Ramos (cell line): ENCODE results near the gene ASPSCR1.

Experiments
- in situ Hi-C: fragments of 300-500 bp; cut with MboI; formaldehyde crosslinking; loops from one replicate; pipeline ENCODE4 v1.14.3; 2022; ENCODE audit warnings: low sequenced_read_pairs; ENCODE audit not compliant: unreplicated experiment

The ASPSCR1 gene

DNA sequence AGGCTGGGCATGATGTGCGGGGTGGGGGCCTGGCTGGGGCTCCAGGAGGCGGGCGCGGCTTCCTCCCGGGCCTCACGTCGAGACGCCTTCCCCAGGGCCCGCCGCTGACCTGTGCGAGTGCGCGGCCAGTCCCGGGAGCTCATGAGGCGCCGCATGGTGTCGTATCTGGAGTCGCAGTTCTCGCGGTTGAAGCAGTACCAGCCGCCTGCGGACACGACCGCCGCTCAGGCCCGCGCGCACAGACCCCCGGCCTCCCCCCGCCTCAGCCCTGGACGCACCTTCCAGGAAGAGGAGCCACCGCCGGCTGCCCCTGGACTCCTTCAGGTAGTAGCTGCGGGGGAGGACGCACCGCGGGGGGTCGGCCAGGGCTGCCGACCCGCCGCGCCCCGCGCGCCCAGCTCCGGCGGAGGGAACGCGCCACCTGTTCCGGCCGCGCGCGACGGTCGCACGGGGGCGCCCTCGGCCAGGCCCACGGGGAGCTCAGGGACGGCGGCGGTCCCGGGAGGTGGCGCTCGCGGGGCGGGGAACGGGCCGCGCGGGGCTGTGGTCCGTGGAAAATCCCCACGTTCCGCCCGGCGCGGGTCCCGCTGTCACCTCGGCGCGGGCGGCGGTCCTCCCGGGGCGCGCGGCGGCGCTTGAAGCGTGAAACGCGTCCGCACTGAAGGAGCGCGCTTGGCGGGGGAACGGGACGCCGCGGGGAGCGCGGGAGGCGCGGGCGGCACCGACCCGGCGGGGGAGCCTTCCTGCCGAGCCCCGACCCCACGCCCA lies 17.9 kb upstream of the ASPSCR1 start:
- in situ Hi-C loops: loop anchor here (5.0 to 10.0 kb wide), 2 partner anchors 63 to 195 kb away; partner anchors contain the start of genes CENPX and LRRC45

DNA sequence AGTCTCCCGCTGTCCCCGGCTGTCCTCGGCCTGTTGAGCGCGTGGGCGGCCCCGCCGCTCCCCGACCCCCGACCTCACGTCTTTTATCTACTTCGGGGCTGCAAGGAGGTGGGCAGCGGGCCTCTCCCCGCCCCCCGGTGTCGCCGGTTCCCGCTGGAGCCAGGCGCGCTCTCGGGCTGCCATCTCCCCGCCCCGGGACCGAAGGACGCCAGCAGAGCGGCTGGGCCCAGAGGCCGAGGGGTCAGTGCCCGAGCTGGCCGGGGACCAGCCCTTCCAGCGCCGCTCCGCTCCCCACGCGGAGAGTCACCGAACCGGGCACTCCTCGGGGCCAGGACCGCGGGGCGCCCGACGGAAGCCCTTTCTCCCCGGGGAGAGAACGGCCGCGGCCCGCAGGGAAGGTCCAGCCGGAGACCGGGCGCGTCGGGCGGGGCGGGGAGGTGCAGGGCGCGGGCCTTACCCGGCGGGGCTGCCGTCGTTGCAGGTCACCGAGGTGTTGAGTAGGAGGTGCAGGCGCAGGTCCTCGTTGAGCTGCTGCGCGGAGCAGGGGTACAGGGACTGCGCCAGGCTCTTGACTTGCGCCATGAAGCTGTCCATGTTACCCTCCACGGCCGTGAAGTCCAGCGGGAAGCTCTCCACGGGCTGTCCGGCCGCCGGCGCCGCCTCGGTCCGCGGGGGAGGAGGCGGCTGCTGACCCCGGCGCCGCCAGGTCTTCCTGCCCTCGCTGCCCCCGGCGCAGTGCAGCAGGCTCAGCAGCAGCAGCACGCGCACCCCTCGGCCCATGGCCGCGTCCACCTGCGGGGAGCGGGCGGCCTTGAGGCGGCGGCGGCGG lies 17.1 kb upstream of the ASPSCR1 start:
- in situ Hi-C loops: no loop called here

GRCh38 chr17:81961087-81961511 lies 16.3 kb upstream of the ASPSCR1 start, which contains the start of gene NOTUM:
Gene NOTUM (minus strand): TSS chr17:81961187. CDS start chr17:81960909, 278 bp downstream.
- in situ Hi-C loops: no loop called here

DNA sequence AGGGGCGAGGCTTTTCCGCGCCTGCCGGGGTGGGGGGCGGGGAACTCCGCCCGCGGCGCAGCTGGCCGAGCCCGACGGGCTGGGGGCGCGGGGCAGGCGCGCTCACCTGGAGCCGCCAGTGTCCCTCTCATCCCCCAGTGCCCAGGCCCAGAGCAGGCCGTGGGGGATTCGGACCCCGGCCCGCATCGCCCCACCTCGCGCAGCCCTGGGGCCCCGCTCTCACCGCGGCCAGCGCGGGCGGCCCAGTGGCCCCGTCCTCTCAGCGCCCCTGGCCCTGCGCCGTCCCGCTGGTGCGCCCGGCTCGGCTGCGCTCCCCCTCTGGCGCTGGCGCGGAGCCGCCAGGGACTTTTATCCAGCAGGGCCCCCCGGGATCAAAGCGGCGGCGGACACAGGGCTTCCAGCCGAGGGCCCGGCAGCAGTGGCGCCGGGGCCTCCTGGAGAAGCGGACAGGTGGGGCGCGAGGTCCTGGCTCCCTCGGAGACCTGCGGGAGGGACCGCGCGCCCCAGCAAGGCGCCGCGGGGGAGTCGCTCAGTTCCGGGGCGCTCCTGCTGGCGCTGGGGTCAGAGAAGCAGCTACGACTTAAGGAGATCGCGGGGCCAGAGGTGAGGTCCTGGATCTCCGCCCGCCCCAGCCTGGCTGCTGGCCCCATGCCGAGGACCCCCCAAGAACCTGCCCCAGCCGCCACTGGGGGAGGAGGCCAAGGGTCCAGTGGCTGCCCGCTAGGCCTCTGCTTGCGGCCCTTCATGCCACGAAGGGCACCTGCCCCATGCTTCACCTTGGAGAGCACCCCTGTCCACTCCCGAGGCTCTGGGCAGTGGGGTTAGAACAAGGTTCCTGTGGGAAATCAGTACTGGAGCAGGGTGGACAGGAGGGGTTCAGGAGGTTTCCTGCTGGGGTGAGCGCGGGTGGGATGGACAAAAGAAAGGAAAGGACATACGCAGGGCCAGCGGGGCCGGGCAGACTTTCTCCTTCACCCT lies 15.6 kb upstream of the ASPSCR1 start:
- in situ Hi-C loops: no loop called here

DNA sequence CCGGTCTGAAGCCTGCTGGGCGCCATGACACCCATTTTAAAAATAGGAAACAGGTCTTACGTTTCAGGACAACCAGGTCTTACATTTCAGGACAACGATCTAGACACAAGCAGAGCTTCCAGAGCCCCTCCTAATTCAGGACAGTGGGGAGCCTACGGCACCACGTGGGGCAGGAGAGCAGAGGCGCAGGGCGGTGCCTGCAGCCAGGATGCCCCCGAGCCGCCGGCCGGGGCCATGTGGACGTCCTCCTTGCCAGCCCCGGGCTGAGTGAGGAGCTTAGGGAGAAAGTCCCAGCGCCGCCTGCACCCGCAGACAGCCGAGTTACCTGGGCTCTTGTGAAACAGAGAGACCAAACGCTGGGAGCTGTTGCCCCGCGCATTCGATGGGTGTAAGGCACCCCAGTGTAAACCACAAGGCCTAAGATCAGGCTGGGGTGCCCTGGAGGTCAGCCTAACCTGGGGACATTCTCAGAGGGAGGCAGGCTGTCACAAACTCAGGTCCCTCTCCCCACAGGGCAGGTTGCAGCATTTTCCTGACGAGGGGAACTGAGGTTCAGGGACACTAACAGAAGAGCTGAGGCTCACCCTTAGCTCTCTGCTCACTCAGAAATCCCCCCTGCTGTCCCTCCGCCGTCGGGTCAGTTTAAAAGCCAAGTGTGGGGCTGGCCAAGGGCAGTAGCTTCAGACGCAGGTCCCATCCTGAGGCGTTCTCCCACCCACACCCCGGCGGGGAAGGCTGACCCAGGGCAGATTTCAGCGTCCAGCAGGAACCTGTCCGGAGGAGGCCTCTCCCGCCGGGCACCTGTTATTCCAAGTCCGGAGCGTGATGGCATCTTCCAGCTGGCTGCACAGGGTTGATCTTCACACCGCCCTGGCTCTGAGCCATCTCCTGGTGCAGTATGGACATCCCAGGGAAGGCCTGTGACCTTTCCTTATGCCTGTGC lies 14.7 kb upstream of the ASPSCR1 start:
- in situ Hi-C loops: no loop called here

- in situ Hi-C loops: no loop called here
Measured at GRCh38 chr17:81964081-81964849, 13.2 kb upstream of the ASPSCR1 start.

GRCh38 chr17:81966343-81967243 lies 10.8 kb upstream of the ASPSCR1 start:
- in situ Hi-C loops: no loop called here

GRCh38 chr17:81967244-81967532 lies 10.2 kb upstream of the ASPSCR1 start:
- in situ Hi-C loops: no loop called here

GRCh38 chr17:81967533-81968395 lies 9.7 kb upstream of the ASPSCR1 start:
- in situ Hi-C loops: no loop called here

DNA sequence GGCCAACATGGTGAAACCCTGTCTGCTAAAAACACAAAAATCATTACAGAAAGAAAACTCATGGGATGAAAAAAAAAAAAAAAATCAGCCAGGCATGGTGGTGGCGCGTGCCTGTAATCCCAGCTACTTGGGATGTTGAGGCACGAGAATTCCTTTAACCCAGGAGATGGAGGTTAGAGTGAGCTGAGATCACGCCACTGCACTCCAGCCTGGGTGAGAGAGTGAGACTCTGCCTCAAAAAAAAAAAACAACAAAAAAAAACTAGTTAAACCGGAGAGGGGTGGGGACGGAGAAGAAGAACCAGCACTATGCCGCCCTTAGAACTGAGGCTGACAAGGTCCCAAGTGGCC lies 9.1 kb upstream of the ASPSCR1 start:
- in situ Hi-C loops: no loop called here

DNA sequence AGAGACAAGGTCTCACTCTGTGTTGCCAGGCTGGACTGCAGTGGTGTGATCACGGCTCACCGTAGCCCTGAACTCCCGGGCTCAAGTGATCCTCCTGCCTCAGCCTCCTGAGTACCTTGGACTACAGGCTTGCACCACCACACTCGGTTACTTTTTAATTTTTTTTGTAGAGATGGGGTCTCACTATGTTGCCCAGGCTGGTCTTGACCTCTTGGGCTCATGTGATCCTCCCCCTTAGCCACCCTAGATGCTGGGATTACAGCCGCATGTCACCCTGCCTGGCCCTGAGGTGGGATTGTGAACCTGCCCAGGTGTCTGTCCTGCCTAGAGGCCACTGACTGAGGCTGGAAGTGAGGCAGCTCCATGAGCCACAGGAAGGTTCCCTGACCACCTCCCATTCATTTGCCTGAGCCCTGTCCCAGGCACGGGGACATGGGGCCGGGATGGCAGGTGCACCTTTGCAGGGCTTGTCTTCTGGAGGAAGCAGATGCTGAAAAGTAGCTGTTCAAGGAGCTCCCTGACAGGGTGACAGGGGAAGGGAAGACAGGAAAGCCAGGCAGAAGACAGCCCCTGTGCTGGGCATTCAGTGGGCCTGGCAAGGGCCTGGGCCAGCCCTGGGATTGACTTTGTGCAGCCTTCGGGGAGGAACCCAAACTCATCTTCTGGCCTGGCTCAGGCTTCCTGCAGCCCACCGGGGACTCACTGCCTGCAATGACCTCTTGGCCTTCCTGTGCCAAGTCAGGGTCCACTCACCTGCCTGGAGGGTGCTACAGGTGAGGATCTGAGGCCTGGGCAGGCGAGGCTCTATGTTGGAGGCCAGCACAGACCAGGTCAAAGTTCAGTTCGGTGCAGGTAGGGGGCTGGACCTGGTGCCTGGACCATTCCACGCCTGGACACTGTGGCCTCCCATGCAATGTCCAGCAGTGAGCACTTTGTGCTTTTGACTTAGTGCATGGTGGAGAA lies 8.3 kb upstream of the ASPSCR1 start:
- in situ Hi-C loops: no loop called here

- in situ Hi-C loops: no loop called here
Measured at GRCh38 chr17:81973432-81973831, 4.0 kb upstream of the ASPSCR1 start.

DNA sequence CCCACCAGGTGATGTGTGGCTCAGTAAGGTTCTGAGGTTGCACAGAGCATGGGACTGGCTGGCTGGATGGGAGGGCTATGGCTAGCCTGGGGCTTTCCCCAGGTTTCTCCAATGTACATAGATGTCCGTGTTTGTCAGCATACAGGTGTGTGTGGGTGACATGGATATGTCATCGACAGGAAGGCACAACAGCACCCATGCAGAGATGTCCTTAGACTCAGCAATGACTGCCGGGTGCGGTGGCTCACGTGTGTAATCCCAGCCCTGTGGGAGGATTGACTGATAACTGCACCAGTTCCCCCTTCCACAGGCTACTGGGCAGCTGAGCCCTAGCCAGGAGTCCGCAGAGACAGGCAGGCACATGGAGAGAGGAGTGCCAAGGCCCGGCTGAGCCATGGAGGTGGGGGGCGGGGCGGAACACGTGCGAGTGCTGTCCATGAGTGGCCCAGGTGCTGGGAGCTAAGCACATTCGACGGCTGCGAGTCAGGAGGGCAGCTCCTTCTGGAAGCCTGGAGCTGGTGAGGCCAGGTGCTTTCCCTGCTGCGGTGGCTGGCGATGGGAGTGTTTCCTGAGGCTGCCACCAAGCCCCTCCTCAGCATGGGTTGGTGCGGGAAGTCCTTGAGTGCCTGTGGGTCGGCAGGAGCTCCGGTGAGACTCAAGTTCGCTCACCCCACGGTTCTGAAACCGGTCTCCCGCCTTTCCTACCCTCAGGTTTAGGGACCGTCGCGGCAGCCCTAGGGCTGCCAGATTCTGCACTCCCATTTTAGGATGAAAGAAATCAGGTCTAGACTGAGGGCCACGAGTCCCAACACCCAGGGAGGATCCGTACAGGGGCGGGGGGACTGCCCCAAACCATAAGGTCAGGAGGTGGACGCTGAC lies 858 bp upstream of the ASPSCR1 start:
- in situ Hi-C loops: no loop called here

DNA sequence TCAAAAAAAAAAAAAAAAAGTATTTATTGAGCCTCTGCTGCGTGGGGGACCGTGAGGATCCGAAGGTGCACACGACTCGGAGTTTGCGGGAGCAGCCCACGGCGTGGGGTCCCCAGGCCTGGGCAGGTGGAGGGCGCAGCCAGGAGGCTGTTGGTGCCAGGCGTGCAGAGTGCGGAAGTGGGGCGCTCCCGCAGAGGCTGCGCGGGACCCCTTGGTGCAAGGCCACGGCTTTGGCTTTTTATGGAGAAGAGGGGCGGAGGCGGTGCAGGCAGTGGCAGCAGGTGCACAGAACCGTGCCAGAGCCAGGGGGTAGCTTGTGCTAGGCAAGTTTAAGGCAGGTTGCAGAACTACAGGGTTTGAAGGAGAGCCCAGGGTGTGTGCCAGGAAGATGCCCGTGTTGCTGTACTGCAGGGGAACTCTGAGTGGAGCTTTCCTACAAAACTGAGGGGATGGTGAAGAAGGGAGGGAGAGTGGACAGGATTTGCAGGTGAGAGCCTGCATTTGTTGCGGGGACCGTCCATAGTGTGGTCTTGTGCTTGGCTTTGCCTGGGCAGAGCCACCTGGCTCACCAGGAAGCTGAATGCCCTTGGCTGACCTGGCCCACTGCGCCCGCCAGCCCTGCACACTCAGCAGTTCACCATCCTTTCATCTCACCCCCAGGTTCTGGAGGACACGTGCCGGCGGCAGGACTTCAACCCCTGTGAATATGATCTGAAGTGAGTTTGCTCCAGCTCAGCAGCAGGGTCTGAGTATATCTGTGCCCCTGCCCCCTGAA lies 1.3 kb downstream of the ASPSCR1 start:
- in situ Hi-C loops: no loop called here
